ENCODE measurements around the gene KLHL18. TPM values are rescaled to one million over a fixed set of nuclear protein-coding genes. Genes with fewer than 3 reads are reported as not detected.

The KLHL18 gene
- total RNA-seq, 1 experiment from 2014 or later = 35.4 TPM

GRCh38 chr3:47344971-47345370 is 62.2 kb downstream of the KLHL18 start:
- CTCF ChIA-PET = no interaction called here

DNA sequence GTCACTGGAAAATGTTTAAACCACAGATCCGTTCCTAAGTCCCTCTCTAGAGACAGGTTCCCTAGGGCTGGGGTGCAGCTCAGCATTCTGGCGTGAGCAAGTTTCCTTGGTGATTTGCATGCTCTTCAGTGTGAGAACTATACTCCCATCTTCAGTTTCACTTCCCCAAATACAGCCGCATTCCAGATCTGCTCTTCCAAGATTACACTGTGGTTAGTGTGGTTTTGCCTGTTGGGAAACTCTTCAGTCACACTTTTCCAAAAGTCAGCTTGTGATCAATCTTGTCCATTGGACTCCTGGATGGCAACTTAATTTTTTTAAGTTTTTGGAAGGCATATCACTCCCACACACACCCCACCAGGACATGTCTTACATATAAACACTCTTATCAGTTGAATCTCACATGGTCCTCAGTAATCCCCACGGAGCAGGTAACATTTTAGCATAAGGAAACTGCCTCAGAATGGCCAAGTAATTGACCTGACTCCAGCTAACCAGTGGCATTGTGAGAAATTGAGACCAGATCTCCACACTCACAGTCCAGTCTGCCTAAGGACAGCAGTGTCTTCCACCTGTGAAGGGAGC is 64.6 kb downstream of the KLHL18 start:
- ChIA-PET CTCF (no interaction called here), POLR2A (interaction anchor here (0.6 kb wide), 1 partner anchor 200 kb away, joined by 3 read pairs; no protein-coding TSS in a partner anchor)
- Histone ChIP-seq H3K36me3 (ENCODE audit: control insufficient read depth, insufficient read depth, low read length) (no peaks in the 10 kb centered on the region; the same call in 1 of the 2 replicates), H3K4me3 (ENCODE audit: low read depth in 2 of 2, low read length in 2 of 2) (no peak overlapping the region), H3K27ac (ENCODE audit: low read length) (no peak overlapping the region), H3K4me1 (ENCODE audit: control insufficient read depth, insufficient read depth, low read length) (no peaks in the 10 kb centered on the region), H3K27me3 (ENCODE audit: control insufficient read depth, insufficient read depth, low read length) (no peaks in the 10 kb centered on the region), H3K9me3 (ENCODE audit: control insufficient read depth, insufficient read depth, low read depth, low read length) (no peaks in the 10 kb centered on the region)
- ATAC-seq (no peak), DNase-seq (ENCODE audit: low read depth, low spot score) (no peak)
- intact Hi-C loops (cut with micrococcal nuclease; ENCODE audit: unreplicated experiment) (no loop called here), in situ Hi-C loops (cut with HindIII; ENCODE audit: low pct_unique_long_range_greater_than_20kb, low sequenced_read_pairs) (no loop called here)
- no TSS peak for BruUV-seq (replicated peaks)
- no peak for TF ChIP-seq SIN3A (IDR thresholded peaks at IDR 0.05; ENCODE audit: borderline replicate concordance, insufficient read depth, low read depth, low read length)
- TF ChIP-seq, protein P1, sequence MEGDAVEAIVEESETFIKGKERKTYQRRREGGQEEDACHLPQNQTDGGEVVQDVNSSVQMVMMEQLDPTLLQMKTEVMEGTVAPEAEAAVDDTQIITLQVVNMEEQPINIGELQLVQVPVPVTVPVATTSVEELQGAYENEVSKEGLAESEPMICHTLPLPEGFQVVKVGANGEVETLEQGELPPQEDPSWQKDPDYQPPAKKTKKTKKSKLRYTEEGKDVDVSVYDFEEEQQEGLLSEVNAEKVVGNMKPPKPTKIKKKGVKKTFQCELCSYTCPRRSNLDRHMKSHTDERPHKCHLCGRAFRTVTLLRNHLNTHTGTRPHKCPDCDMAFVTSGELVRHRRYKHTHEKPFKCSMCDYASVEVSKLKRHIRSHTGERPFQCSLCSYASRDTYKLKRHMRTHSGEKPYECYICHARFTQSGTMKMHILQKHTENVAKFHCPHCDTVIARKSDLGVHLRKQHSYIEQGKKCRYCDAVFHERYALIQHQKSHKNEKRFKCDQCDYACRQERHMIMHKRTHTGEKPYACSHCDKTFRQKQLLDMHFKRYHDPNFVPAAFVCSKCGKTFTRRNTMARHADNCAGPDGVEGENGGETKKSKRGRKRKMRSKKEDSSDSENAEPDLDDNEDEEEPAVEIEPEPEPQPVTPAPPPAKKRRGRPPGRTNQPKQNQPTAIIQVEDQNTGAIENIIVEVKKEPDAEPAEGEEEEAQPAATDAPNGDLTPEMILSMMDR (IDR thresholded peaks at IDR 0.05) = no peak
- no peak for TF ChIP-seq REST (IDR thresholded peaks at IDR 0.05; ENCODE audit: insufficient read depth in 1 of 2, low read depth in 2 of 2, low read length in 1 of 2)
- no peak for TF ChIP-seq POLR2AphosphoS5 (IDR thresholded peaks at IDR 0.05; ENCODE audit: low read depth, low read length)
- TF ChIP-seq TCF7L2 (IDR thresholded peaks at IDR 0.05; ENCODE audit: low read depth, low read length) = no peak

More at GRCh38 chr3:47344971-47345370, 62.2 kb downstream of the KLHL18 start:
- ATAC-seq (no peak), DNase-seq (ENCODE audit: low read depth, low spot score) (no peak)
- TF ChIP-seq SIN3A (IDR thresholded peaks at IDR 0.05; ENCODE audit: borderline replicate concordance, insufficient read depth, low read depth, low read length) (no peak), REST (IDR thresholded peaks at IDR 0.05; ENCODE audit: insufficient read depth in 1 of 2, low read depth in 2 of 2, low read length in 1 of 2) (no peak), POLR2AphosphoS5 (IDR thresholded peaks at IDR 0.05; ENCODE audit: low read depth, low read length) (no peak), TCF7L2 (IDR thresholded peaks at IDR 0.05; ENCODE audit: low read depth, low read length) (no peak)
- TF ChIP-seq, protein P1 (IDR thresholded peaks at IDR 0.05) = no peak
- H3K36me3 ChIP-seq (ENCODE audit: control insufficient read depth, insufficient read depth, low read length) = no peaks in the 10 kb centered on the region; the same call in 1 of the 2 replicates
- no peak overlapping the region for H3K27ac ChIP-seq (ENCODE audit: low read length)
- in situ Hi-C loops (cut with HindIII; ENCODE audit: low pct_unique_long_range_greater_than_20kb, low sequenced_read_pairs) (no loop called here), intact Hi-C loops (cut with micrococcal nuclease; ENCODE audit: unreplicated experiment) (no loop called here)
- no TSS peak for BruUV-seq (replicated peaks)
- no peaks in the 10 kb centered on the region for H3K4me1 ChIP-seq (ENCODE audit: control insufficient read depth, insufficient read depth, low read length)
- no peaks in the 10 kb centered on the region for H3K27me3 ChIP-seq (ENCODE audit: control insufficient read depth, insufficient read depth, low read length)
- POLR2A ChIA-PET = no interaction called here
- no peaks in the 10 kb centered on the region for H3K9me3 ChIP-seq (ENCODE audit: control insufficient read depth, insufficient read depth, low read depth, low read length)
- H3K4me3 ChIP-seq (ENCODE audit: low read depth in 2 of 2, low read length in 2 of 2) = no peak overlapping the region
